ENCODE results near the gene SLC9A5.

The SLC9A5 gene
- long read RNA-seq: 0 reads

- H3K27ac ChIP-seq (replicated peaks): no peak within 1 kb of the TSS
- no peak for DNase-seq (ENCODE audit: low read depth in 1 of 2, low spot score in 1 of 2)
- TF ChIP-seq SPI1 (IDR thresholded peaks at IDR 0.05; ENCODE audit: borderline replicate concordance, low read depth) (no peak), POLR2AphosphoS5 (IDR thresholded peaks at IDR 0.05; ENCODE audit: low read depth) (no peak), CTCF (IDR thresholded peaks at IDR 0.05; ENCODE audit: insufficient read depth, low read length) (no peak), GABPA (IDR thresholded peaks at IDR 0.05; ENCODE audit: low read depth) (no peak), REST (IDR thresholded peaks at IDR 0.05; ENCODE audit: insufficient replicate concordance, low read depth) (no peak)
- H3K4me3 ChIP-seq (replicated peaks; ENCODE audit: insufficient read depth, low read length): peak within 1 kb of the TSS; percentile 43
- peaks cover 21% of the 10 kb centered on the region for H3K27me3 ChIP-seq (ENCODE audit: insufficient read depth, poor library complexity, severe bottlenecking)
These were observed at the start of gene SLC9A5 for GRCh38 chr16:67248401-67249177. TSS of gene SLC9A5 (plus strand) at chr16:67248979. CDS start at chr16:67249015, 36 bp downstream.

GRCh38 chr16:67199011-67199807 lies 49.6 kb upstream of the SLC9A5 start, which contains the start of gene ELMO3:
TSS of gene ELMO3 (plus strand) at chr16:67199131. CDS start at chr16:67199327, 196 bp downstream.
- DNase-seq (ENCODE audit: low read depth in 1 of 2, low spot score in 1 of 2): no peak
- Histone ChIP-seq H3K27me3 (ENCODE audit: insufficient read depth, poor library complexity, severe bottlenecking) (no peaks in the 10 kb centered on the region), H3K4me3 (replicated peaks; ENCODE audit: insufficient read depth, low read length) (no peak within 1 kb of the TSS), H3K27ac (replicated peaks) (no peak within 1 kb of the TSS)
- TF ChIP-seq CTCF (IDR thresholded peaks at IDR 0.05; ENCODE audit: insufficient read depth, low read length): no peak
- TF ChIP-seq POLR2AphosphoS5 (IDR thresholded peaks at IDR 0.05; ENCODE audit: low read depth): no peak

- no peaks in the 10 kb centered on the region for H3K27me3 ChIP-seq (ENCODE audit: insufficient read depth, poor library complexity, severe bottlenecking)
- H3K4me3 ChIP-seq (replicated peaks; ENCODE audit: insufficient read depth, low read length): no peak overlapping the region
- TF ChIP-seq REST (IDR thresholded peaks at IDR 0.05; ENCODE audit: insufficient replicate concordance, low read depth): no peak
- TF ChIP-seq SPI1 (IDR thresholded peaks at IDR 0.05; ENCODE audit: borderline replicate concordance, low read depth): no peak
- no peak for TF ChIP-seq CTCF (IDR thresholded peaks at IDR 0.05; ENCODE audit: insufficient read depth, low read length)
- no peak for TF ChIP-seq GABPA (IDR thresholded peaks at IDR 0.05; ENCODE audit: low read depth)
- TF ChIP-seq POLR2AphosphoS5 (IDR thresholded peaks at IDR 0.05; ENCODE audit: low read depth): no peak
- DNase-seq (ENCODE audit: low read depth in 1 of 2, low spot score in 1 of 2): no peak
- H3K27ac ChIP-seq (replicated peaks): no peak overlapping the region
These were observed 49.0 kb upstream of the SLC9A5 start for GRCh38 chr16:67199808-67200198.

Measured in HL-60 (cell line).